MG63 (cell line): Measurements from ENCODE around the gene CGN. TPM values are rescaled to one million over a fixed set of nuclear protein-coding genes. Genes with fewer than 3 reads are reported as not detected.
A peak's percentile ranks its signal among the peaks of the same experiment; 100 is the strongest.

Source experiments
- DNase-seq: peaks from one replicate; pipeline ENCODE4 v3.0.0-alpha.2; 2020
- H3K27me3 ChIP-seq: fragments of 250-450 bp; sonication (Bioruptor Pico); 2 replicates; pipeline ENCODE4 v1.5.1; 2020; ENCODE audit warnings: mild to moderate bottlenecking, moderate library complexity
- H3K36me3 ChIP-seq: fragments of 250-450 bp; sonication (Bioruptor Pico); 2 replicates; pipeline ENCODE4 v1.5.1; 2020; ENCODE audit warnings: mild to moderate bottlenecking, moderate library complexity
- H3K4me3 ChIP-seq: fragments of 250-450 bp; sonication (Bioruptor Pico); 2 replicates; pipeline ENCODE4 v1.5.1; 2020; ENCODE audit warnings: mild to moderate bottlenecking, moderate library complexity
- H3K9me3 ChIP-seq: fragments of 250-450 bp; sonication (Bioruptor Pico); 2 replicates; pipeline ENCODE4 v1.5.1; 2020; ENCODE audit warnings: mild to moderate bottlenecking, moderate library complexity
- total RNA-seq: library from RNA; depleted of rRNA; stranded (reverse); fragments of >200 nt; shearing (Covaris generic); gene quantifications from 2 replicates; pipeline ENCODE4 v1.2.3, GENCODE V29; 2014; ENCODE audit warnings: low replicate concordance

Gene CGN
- total RNA-seq, 1 experiment from 2014 or later = not detected

- H3K27me3 ChIP-seq = no peaks in the 10 kb centered on the region
- H3K4me3 ChIP-seq = no peak overlapping the region
- H3K9me3 ChIP-seq = no peaks in the 10 kb centered on the region
- H3K36me3 ChIP-seq = no peaks in the 10 kb centered on the region
- DNase-seq = no peak
These were observed 19.1 kb upstream of the CGN start for GRCh38 chr1:151492120-151492519.

GRCh38 chr1:151493042-151493441 lies 18.1 kb upstream of the CGN start:
- Histone ChIP-seq H3K4me3 (no peak overlapping the region), H3K9me3 (no peaks in the 10 kb centered on the region), H3K27me3 (no peaks in the 10 kb centered on the region), H3K36me3 (no peaks in the 10 kb centered on the region)
- no peak for DNase-seq

GRCh38 chr1:151494741-151495281 lies 16.4 kb upstream of the CGN start:
- DNase-seq = peak; percentile 51
- no peaks in the 10 kb centered on the region for H3K27me3 ChIP-seq

GRCh38 chr1:151495316-151495715 lies 15.9 kb upstream of the CGN start:
- Histone ChIP-seq H3K27me3 (no peaks in the 10 kb centered on the region), H3K4me3 (no peak overlapping the region), H3K36me3 (no peaks in the 10 kb centered on the region), H3K9me3 (no peaks in the 10 kb centered on the region)
- DNase-seq = no peak

More at GRCh38 chr1:151494741-151495281, 16.4 kb upstream of the CGN start:
- Histone ChIP-seq H3K36me3 (no peaks in the 10 kb centered on the region), H3K4me3 (no peak overlapping the region), H3K9me3 (no peaks in the 10 kb centered on the region)

- Histone ChIP-seq H3K4me3 (no peak overlapping the region), H3K27me3 (no peaks in the 10 kb centered on the region), H3K9me3 (no peaks in the 10 kb centered on the region), H3K36me3 (no peaks in the 10 kb centered on the region)
- DNase-seq = no peak
These were observed 11.8 kb upstream of the CGN start for GRCh38 chr1:151499365-151499764.

GRCh38 chr1:151499930-151500329 lies 11.3 kb upstream of the CGN start:
- Histone ChIP-seq H3K4me3 (no peak overlapping the region), H3K27me3 (no peaks in the 10 kb centered on the region), H3K9me3 (no peaks in the 10 kb centered on the region), H3K36me3 (no peaks in the 10 kb centered on the region)
- no peak for DNase-seq

- Histone ChIP-seq H3K9me3 (no peaks in the 10 kb centered on the region), H3K27me3 (no peaks in the 10 kb centered on the region; the same call in 1 of the 2 replicates), H3K36me3 (no peaks in the 10 kb centered on the region), H3K4me3 (no peak overlapping the region)
- DNase-seq = no peak
These were observed 9.7 kb upstream of the CGN start for GRCh38 chr1:151501474-151501873.

GRCh38 chr1:151502035-151502700 lies 9.0 kb upstream of the CGN start:
- H3K36me3 ChIP-seq = no peaks in the 10 kb centered on the region
- H3K9me3 ChIP-seq = no peaks in the 10 kb centered on the region
- H3K27me3 ChIP-seq = no peaks in the 10 kb centered on the region; the same call in 1 of the 2 replicates
- DNase-seq = no peak
- H3K4me3 ChIP-seq = no peak overlapping the region

GRCh38 chr1:151502859-151503780 lies 8.1 kb upstream of the CGN start:
- Histone ChIP-seq H3K4me3 (no peak overlapping the region), H3K36me3 (no peaks in the 10 kb centered on the region), H3K27me3 (no peaks in the 10 kb centered on the region; the same call in 1 of the 2 replicates), H3K9me3 (no peaks in the 10 kb centered on the region)
- DNase-seq = no peak

- no peak for DNase-seq
- Histone ChIP-seq H3K27me3 (no peaks in the 10 kb centered on the region; the same call in 1 of the 2 replicates), H3K9me3 (no peaks in the 10 kb centered on the region)
These were observed 6.9 kb upstream of the CGN start for GRCh38 chr1:151504252-151504651.

GRCh38 chr1:151504759-151505158 lies 6.4 kb upstream of the CGN start:
- no peaks in the 10 kb centered on the region; the same call in 1 of the 2 replicates for H3K27me3 ChIP-seq
- H3K36me3 ChIP-seq = no peaks in the 10 kb centered on the region
- no peak for DNase-seq
- H3K9me3 ChIP-seq = no peaks in the 10 kb centered on the region
- no peak overlapping the region for H3K4me3 ChIP-seq

More at GRCh38 chr1:151504252-151504651, 6.9 kb upstream of the CGN start:
- Histone ChIP-seq H3K4me3 (no peak overlapping the region), H3K36me3 (no peaks in the 10 kb centered on the region)

- Histone ChIP-seq H3K4me3 (no peak overlapping the region), H3K27me3 (peaks cover 32% of the 10 kb centered on the region), H3K36me3 (no peaks in the 10 kb centered on the region), H3K9me3 (no peaks in the 10 kb centered on the region)
- peak; percentile 6 for DNase-seq
These were observed 2.4 kb upstream of the CGN start for GRCh38 chr1:151508833-151509232.

GRCh38 chr1:151509350-151510019 lies 1.7 kb upstream of the CGN start:
- Histone ChIP-seq H3K27me3 (peaks cover 32% of the 10 kb centered on the region), H3K4me3 (no peak overlapping the region), H3K9me3 (no peaks in the 10 kb centered on the region), H3K36me3 (no peaks in the 10 kb centered on the region)
- no peak for DNase-seq

GRCh38 chr1:151510020-151510405 lies 1.2 kb upstream of the CGN start:
- DNase-seq = no peak
- no peaks in the 10 kb centered on the region for H3K36me3 ChIP-seq
- no peaks in the 10 kb centered on the region for H3K9me3 ChIP-seq
- no peak overlapping the region for H3K4me3 ChIP-seq
- peaks cover 32% of the 10 kb centered on the region for H3K27me3 ChIP-seq

- Histone ChIP-seq H3K27me3 (peaks cover 32% of the 10 kb centered on the region), H3K9me3 (no peaks in the 10 kb centered on the region), H3K36me3 (no peaks in the 10 kb centered on the region), H3K4me3 (peak overlapping the region; percentile 52)
- DNase-seq = no peak
These were observed 602 bp upstream of the CGN start for GRCh38 chr1:151510614-151510956.

GRCh38 chr1:151511636-151512215 lies 539 bp downstream of the CGN start:
- peak; percentile 28 for DNase-seq
- peak overlapping the region; percentile 52 for H3K4me3 ChIP-seq
- no peaks in the 10 kb centered on the region for H3K36me3 ChIP-seq
- H3K27me3 ChIP-seq = peaks cover 32% of the 10 kb centered on the region
- H3K9me3 ChIP-seq = no peaks in the 10 kb centered on the region

GRCh38 chr1:151512326-151512725 lies 1.1 kb downstream of the CGN start:
- Histone ChIP-seq H3K27me3 (peaks cover 32% of the 10 kb centered on the region), H3K9me3 (no peaks in the 10 kb centered on the region), H3K4me3 (no peak overlapping the region), H3K36me3 (no peaks in the 10 kb centered on the region)
- DNase-seq = no peak
